Parathyroid adenoma (tissue), 2 donors: ENCODE measurements around the gene DDO.
"Not testable (repeated sequence)": the region's sequence is repeated elsewhere in the genome, so short reads cannot be mapped to it uniquely, and the experiment has no call there.

Experiments
- H2AFZ ChIP-seq: fragments of 300-600 bp; sonication (generic); one replicate; pipeline ENCODE4 v1.7.0; 2017; ENCODE audit warnings: antibody characterized with exemption, mild to moderate bottlenecking
- H3K27ac ChIP-seq: fragments of 300-600 bp; sonication (generic); one replicate; pipeline ENCODE4 v1.7.0; 2017
- H3K27me3 ChIP-seq: fragments of 300-600 bp; sonication (generic); one replicate; pipeline ENCODE4 v1.7.0; 2017; ENCODE audit warnings: low read length; ENCODE audit not compliant: control insufficient read depth, insufficient read depth
- H3K36me3 ChIP-seq: fragments of 300-600 bp; sonication (generic); one replicate; pipeline ENCODE4 v1.7.0; 2017; ENCODE audit warnings: low read length; ENCODE audit not compliant: control insufficient read depth, insufficient read depth
- H3K4me1 ChIP-seq: fragments of 300-600 bp; sonication (generic); one replicate; pipeline ENCODE4 v1.7.0; 2017; ENCODE audit warnings: control low read depth
- H3K4me2 ChIP-seq: fragments of 300-600 bp; sonication (generic); one replicate; pipeline ENCODE4 v1.7.0; 2017; ENCODE audit warnings: low read length
- H3K4me3 ChIP-seq: fragments of 300-600 bp; sonication (generic); one replicate; pipeline ENCODE4 v1.7.0; 2017; ENCODE audit warnings: low read depth, low read length
- H3K79me2 ChIP-seq: fragments of 300-600 bp; sonication (generic); one replicate; pipeline ENCODE4 v1.7.0; 2017; ENCODE audit warnings: control low read depth
- H3K9ac ChIP-seq: fragments of 300-600 bp; sonication (generic); one replicate; pipeline ENCODE4 v1.7.0; 2017; ENCODE audit warnings: mild to moderate bottlenecking
- H3K9me3 ChIP-seq: fragments of 300-600 bp; sonication (generic); one replicate; pipeline ENCODE4 v1.7.0; 2017; ENCODE audit warnings: low read length; ENCODE audit not compliant: control insufficient read depth
- CTCF ChIP-seq: fragments of 300-600 bp; sonication (generic); IDR thresholded peaks from one replicate; pipeline ENCODE4 v1.7.0; 2017; ENCODE audit warnings: antibody characterized with exemption, mild to moderate bottlenecking
- donor health status: primary hyperparathyroidism.

The DDO gene

GRCh38 chr6:110458476-110458875 is 43.1 kb upstream of the DDO start:
- no peak for TF ChIP-seq CTCF

GRCh38 chr6:110457567-110458175 is 42.3 kb upstream of the DDO start:
- H3K4me3 ChIP-seq, H3K4me1 ChIP-seq, H3K79me2 ChIP-seq, H2AFZ ChIP-seq, H3K9ac ChIP-seq, H3K27ac ChIP-seq, H3K36me3 ChIP-seq, H3K4me2 ChIP-seq, H3K27me3 ChIP-seq, H3K9me3 ChIP-seq: not testable (repeated sequence)

More at GRCh38 chr6:110458476-110458875, 43.1 kb upstream of the DDO start:
- no peaks in the 10 kb centered on the region for H3K79me2 ChIP-seq
- H3K9ac ChIP-seq: no peak overlapping the region
- H3K9me3 ChIP-seq: no peaks in the 10 kb centered on the region
- H2AFZ ChIP-seq: no peak overlapping the region
- H3K4me2 ChIP-seq: no peak overlapping the region
- H3K27ac ChIP-seq: no peak overlapping the region
- H3K4me3 ChIP-seq: no peak overlapping the region
- H3K4me1 ChIP-seq: no peaks in the 10 kb centered on the region
- H3K27me3 ChIP-seq: no peaks in the 10 kb centered on the region
- no peaks in the 10 kb centered on the region for H3K36me3 ChIP-seq

- Histone ChIP-seq H3K4me2 (no peak overlapping the region), H3K27me3 (no peaks in the 10 kb centered on the region), H2AFZ (no peak overlapping the region), H3K9ac (no peak overlapping the region), H3K9me3 (no peaks in the 10 kb centered on the region), H3K79me2 (no peaks in the 10 kb centered on the region), H3K27ac (no peak overlapping the region), H3K36me3 (no peaks in the 10 kb centered on the region), H3K4me1 (no peaks in the 10 kb centered on the region), H3K4me3 (no peak overlapping the region)
- TF ChIP-seq CTCF: no peak
These were observed 41.3 kb upstream of the DDO start for GRCh38 chr6:110456694-110457093.

GRCh38 chr6:110449541-110449895 is 34.1 kb upstream of the DDO start:
- Histone ChIP-seq H2AFZ (no peak overlapping the region), H3K4me2 (no peak overlapping the region), H3K36me3 (no peaks in the 10 kb centered on the region), H3K79me2 (no peaks in the 10 kb centered on the region), H3K4me3 (no peak overlapping the region), H3K4me1 (no peaks in the 10 kb centered on the region), H3K9me3 (no peaks in the 10 kb centered on the region), H3K9ac (no peak overlapping the region), H3K27ac (no peak overlapping the region), H3K27me3 (no peaks in the 10 kb centered on the region)
- TF ChIP-seq CTCF: no peak

- Histone ChIP-seq H3K4me3 (no peak overlapping the region), H3K27me3 (no peaks in the 10 kb centered on the region), H3K4me2 (no peak overlapping the region), H3K79me2 (no peaks in the 10 kb centered on the region), H3K36me3 (no peaks in the 10 kb centered on the region), H2AFZ (no peak overlapping the region), H3K9ac (no peak overlapping the region), H3K27ac (no peak overlapping the region), H3K4me1 (no peaks in the 10 kb centered on the region), H3K9me3 (no peaks in the 10 kb centered on the region)
- TF ChIP-seq CTCF: no peak
These were observed 33.6 kb upstream of the DDO start for GRCh38 chr6:110448846-110449540.
